OCI-LY7 (cell line): ENCODE data around the gene ZDHHC14. TPM values are rescaled to one million over a fixed set of nuclear protein-coding genes. Genes with fewer than 3 reads are reported as not detected.

Source experiments
- BruUV-seq: library from RNA; stranded (reverse); fragments of 400-500 nt; replicated peaks from 2 replicates; lab custom pipeline; 2021; lab: Mats Ljungman, UMichigan
- CTCF ChIA-PET: fragments of 300-600 bp; sonication (Branson Sonifier 250); formaldehyde crosslinking; loops from one replicate; lab custom pipeline; 2022; ENCODE audit warnings: antibody characterized with exemption; ENCODE audit not compliant: unreplicated experiment; lab: Charles Lee
- POLR2A ChIA-PET: fragments of 300-600 bp; sonication (Branson Sonifier 250); formaldehyde crosslinking; loops from one replicate; lab custom pipeline; 2022; ENCODE audit warnings: antibody characterized with exemption; lab: Charles Lee
- DNase-seq: peaks from one replicate; pipeline ENCODE4 v3.0.0-alpha.2; 2015; ENCODE audit warnings: low spot score
- H2AFZ ChIP-seq: fragments of 200-600 bp; sonication (generic), shearing (Covaris generic); 2 replicates; pipeline ENCODE4 v1.6.1; 2014; ENCODE audit warnings: mild to moderate bottlenecking, antibody characterized with exemption, low read length, moderate library complexity
- H3K27ac ChIP-seq: fragments of 200-600 bp; sonication (generic); 2 replicates; pipeline ENCODE4 v1.5.1; 2014; ENCODE audit warnings: mixed run types, low read depth, mild to moderate bottlenecking, moderate library complexity, low read length, inconsistent platforms; ENCODE audit not compliant: poor library complexity, severe bottlenecking
- H3K36me3 ChIP-seq: fragments of 200-600 bp; sonication (generic); 2 replicates; pipeline ENCODE4 v1.6.1; 2014; ENCODE audit warnings: mild to moderate bottlenecking, antibody characterized with exemption, low read length, moderate library complexity, mixed read lengths; ENCODE audit not compliant: insufficient read depth
- H3K4me1 ChIP-seq: fragments of 200-600 bp; sonication (generic); 2 replicates; pipeline ENCODE4 v1.5.1; 2014; ENCODE audit warnings: mild to moderate bottlenecking, low read length; ENCODE audit not compliant: insufficient read depth, poor library complexity, severe bottlenecking
- H3K4me2 ChIP-seq: fragments of 200-600 bp; sonication (generic); 2 replicates; pipeline ENCODE4 v1.6.1; 2014; ENCODE audit warnings: mild to moderate bottlenecking, low read length
- H3K4me3 ChIP-seq: fragments of 200-600 bp; sonication (generic); 2 replicates; pipeline ENCODE4 v1.5.1; 2014; ENCODE audit warnings: mild to moderate bottlenecking, low read depth, low read length; ENCODE audit not compliant: poor library complexity, severe bottlenecking
- H3K79me2 ChIP-seq: fragments of 200-600 bp; sonication (generic); 2 replicates; pipeline ENCODE4 v1.6.1; 2016; ENCODE audit warnings: low read depth, mild to moderate bottlenecking, low read length, moderate library complexity, mixed read lengths; ENCODE audit not compliant: insufficient read depth
- H3K9me2 ChIP-seq: fragments of 200-600 bp; sonication (generic); 2 replicates; pipeline ENCODE4 v1.6.1; 2016; ENCODE audit warnings: mild to moderate bottlenecking, low read length, mixed read lengths; ENCODE audit not compliant: insufficient read depth
- H3K9me3 ChIP-seq: fragments of 200-600 bp; sonication (generic); 2 replicates; pipeline ENCODE4 v1.6.1; 2014; ENCODE audit warnings: mild to moderate bottlenecking, mixed run types, low read length, mixed read lengths
- H4K20me1 ChIP-seq: fragments of 200-600 bp; sonication (generic); 2 replicates; pipeline ENCODE4 v1.6.1; 2014; ENCODE audit warnings: mild to moderate bottlenecking, antibody characterized with exemption, low read length, moderate library complexity, mixed read lengths; ENCODE audit not compliant: insufficient read depth
- EZH2phosphoT487 ChIP-seq: fragments of 200-600 bp; sonication (generic); IDR thresholded peaks from 2 replicates; pipeline ENCODE4 v1.6.1; 2018; ENCODE audit warnings: low read depth, borderline replicate concordance, mild to moderate bottlenecking, mixed run types, antibody characterized with exemption, low read length, moderate library complexity, mixed read lengths
- intact Hi-C: fragments of 100-400 bp; cut with micrococcal nuclease; formaldehyde crosslinking; loops from one replicate; pipeline ENCODE4 v1.10.0; 2022; ENCODE audit not compliant: unreplicated experiment
- total RNA-seq, 2 experiments: library from RNA; depleted of rRNA in 1 of 2; stranded (reverse); fragments of >200 nt in 1 of 2; shearing (Covaris generic) in 1 of 2; gene quantifications; 2 replicates each; pipeline ENCODE4 v1.2.3, GENCODE V29; 2014 to 2022
- TF ChIP-seq, protein P1 (sequence below): fragments of 200-600 bp; sonication (generic); conservative IDR thresholded peaks from 2 replicates; pipeline ENCODE4 v1.5.1; 2014; ENCODE audit warnings: mild to moderate bottlenecking, antibody characterized with exemption, low read length, moderate library complexity, mixed read lengths

ZDHHC14 gene
- total RNA-seq, 2 experiments from 2014 or later = 0.69 to 3.0 TPM

DNA sequence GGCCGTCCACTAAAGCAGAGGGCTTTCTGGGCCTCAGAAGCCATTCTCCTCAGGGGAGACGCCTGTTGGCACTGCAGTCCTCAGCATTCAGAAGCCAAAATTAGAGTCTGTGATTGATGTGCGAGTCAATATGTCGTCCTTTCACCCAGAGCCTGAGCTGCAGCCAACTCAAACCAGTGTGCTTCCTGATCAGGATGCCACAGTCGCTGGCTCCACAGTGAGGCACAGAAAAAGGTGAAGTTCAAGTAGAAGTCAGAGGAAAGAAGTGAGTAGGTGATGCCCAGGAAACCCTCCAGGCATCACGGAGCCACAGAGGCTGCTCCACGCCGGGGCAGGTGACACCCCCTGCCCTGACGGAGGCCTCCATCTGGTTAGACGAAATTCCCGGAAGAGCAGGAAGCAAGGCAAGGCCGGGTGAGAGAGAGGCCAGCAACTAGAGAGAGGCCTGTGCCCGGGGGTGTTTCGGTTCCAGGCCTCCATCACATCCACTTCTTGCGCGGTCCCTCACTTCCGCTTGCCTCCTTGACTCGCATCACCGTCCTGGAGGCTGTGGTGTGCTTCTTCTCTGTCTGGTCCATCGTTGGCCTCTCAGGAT, 264.3 kb downstream of the ZDHHC14 start:
- TF ChIP-seq, protein P1, sequence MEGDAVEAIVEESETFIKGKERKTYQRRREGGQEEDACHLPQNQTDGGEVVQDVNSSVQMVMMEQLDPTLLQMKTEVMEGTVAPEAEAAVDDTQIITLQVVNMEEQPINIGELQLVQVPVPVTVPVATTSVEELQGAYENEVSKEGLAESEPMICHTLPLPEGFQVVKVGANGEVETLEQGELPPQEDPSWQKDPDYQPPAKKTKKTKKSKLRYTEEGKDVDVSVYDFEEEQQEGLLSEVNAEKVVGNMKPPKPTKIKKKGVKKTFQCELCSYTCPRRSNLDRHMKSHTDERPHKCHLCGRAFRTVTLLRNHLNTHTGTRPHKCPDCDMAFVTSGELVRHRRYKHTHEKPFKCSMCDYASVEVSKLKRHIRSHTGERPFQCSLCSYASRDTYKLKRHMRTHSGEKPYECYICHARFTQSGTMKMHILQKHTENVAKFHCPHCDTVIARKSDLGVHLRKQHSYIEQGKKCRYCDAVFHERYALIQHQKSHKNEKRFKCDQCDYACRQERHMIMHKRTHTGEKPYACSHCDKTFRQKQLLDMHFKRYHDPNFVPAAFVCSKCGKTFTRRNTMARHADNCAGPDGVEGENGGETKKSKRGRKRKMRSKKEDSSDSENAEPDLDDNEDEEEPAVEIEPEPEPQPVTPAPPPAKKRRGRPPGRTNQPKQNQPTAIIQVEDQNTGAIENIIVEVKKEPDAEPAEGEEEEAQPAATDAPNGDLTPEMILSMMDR = no peak
- TF ChIP-seq EZH2phosphoT487 = no peak
- H3K36me3 ChIP-seq = no peaks in the 10 kb centered on the region
- H3K27ac ChIP-seq = no peak overlapping the region
- no peak overlapping the region for H3K4me2 ChIP-seq
- intact Hi-C loops = no loop called here
- POLR2A ChIA-PET = no interaction called here
- no peak for DNase-seq
- H3K9me3 ChIP-seq = no peaks in the 10 kb centered on the region
- H4K20me1 ChIP-seq = no peaks in the 10 kb centered on the region
- no peak overlapping the region for H3K4me3 ChIP-seq
- H3K79me2 ChIP-seq = no peaks in the 10 kb centered on the region
- BruUV-seq = no TSS peak
- no peaks in the 10 kb centered on the region for H3K4me1 ChIP-seq
- H3K9me2 ChIP-seq = no peaks in the 10 kb centered on the region
- CTCF ChIA-PET = no interaction called here
- H2AFZ ChIP-seq = no peak overlapping the region

GRCh38 chr6:157646012-157646411, 265.0 kb downstream of the ZDHHC14 start:
- H4K20me1 ChIP-seq = no peaks in the 10 kb centered on the region
- H3K9me3 ChIP-seq = no peaks in the 10 kb centered on the region
- BruUV-seq = no TSS peak
- DNase-seq = no peak
- ChIA-PET POLR2A (no interaction called here), CTCF (no interaction called here)
- intact Hi-C loops = no loop called here
- H2AFZ ChIP-seq = no peak overlapping the region
- H3K36me3 ChIP-seq = no peaks in the 10 kb centered on the region
- no peak overlapping the region for H3K4me2 ChIP-seq
- TF ChIP-seq, protein P1 = no peak
- no peak for TF ChIP-seq EZH2phosphoT487
- no peaks in the 10 kb centered on the region for H3K9me2 ChIP-seq
- H3K4me1 ChIP-seq = no peaks in the 10 kb centered on the region
- no peaks in the 10 kb centered on the region for H3K79me2 ChIP-seq
- H3K27ac ChIP-seq = no peak overlapping the region
- H3K4me3 ChIP-seq = no peak overlapping the region

DNA sequence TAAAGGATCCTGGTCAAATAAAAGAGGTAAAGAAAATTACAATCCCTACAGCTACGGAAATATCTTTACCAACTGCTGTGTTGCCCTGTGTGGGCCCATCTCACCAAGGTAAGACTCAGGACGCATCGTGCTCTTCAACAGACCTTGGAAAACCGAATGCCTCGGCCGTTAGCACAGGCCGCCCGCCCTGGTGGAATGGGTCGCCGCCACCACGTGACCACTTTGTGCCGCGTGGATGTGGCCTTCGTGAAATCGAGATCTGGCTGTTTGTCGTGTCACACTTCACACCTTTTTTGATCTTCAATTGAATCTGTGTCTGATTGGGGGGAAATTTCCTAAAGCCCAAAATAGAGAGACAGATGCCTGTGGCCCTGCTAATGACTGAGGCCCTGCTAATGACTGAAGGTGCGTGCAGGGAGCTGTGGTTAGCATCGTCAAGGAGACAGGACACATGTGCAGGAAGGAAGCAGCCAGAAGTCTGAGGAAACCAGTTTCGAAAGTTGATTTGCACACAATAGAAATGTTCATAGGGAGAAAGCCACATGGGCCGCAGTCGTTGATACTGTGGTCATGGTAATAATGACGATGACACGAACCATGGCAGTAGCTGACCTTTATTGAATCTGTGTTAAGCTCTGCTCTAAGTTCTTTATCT, 266.4 kb downstream of the ZDHHC14 start:
- Histone ChIP-seq H4K20me1 (no peaks in the 10 kb centered on the region), H3K9me3 (no peaks in the 10 kb centered on the region), H3K4me2 (no peak overlapping the region), H3K4me1 (no peaks in the 10 kb centered on the region), H3K27ac (no peak overlapping the region), H2AFZ (no peak overlapping the region), H3K4me3 (no peak overlapping the region), H3K36me3 (no peaks in the 10 kb centered on the region), H3K79me2 (no peaks in the 10 kb centered on the region), H3K9me2 (no peaks in the 10 kb centered on the region)
- intact Hi-C loops = no loop called here
- TF ChIP-seq EZH2phosphoT487 = no peak
- TF ChIP-seq, protein P1 = no peak
- BruUV-seq = no TSS peak
- CTCF ChIA-PET = no interaction called here
- POLR2A ChIA-PET = no interaction called here
- no peak for DNase-seq
